PC-9 (cell line): Measurements from ENCODE around the gene FAM110A. TPM values are rescaled to one million over a fixed set of nuclear protein-coding genes. Genes with fewer than 3 reads are reported as not detected.

Source experiments
- BruUV-seq: library from RNA; stranded (reverse); fragments of 400-500 nt; replicated peaks from 2 replicates; lab custom pipeline; 2021; lab: Mats Ljungman, UMichigan
- CTCF ChIA-PET: fragments of 300-600 bp; sonication (Branson Sonifier 250); formaldehyde crosslinking; loops from one replicate; lab custom pipeline; 2022; ENCODE audit warnings: antibody characterized with exemption; lab: Charles Lee
- POLR2A ChIA-PET: fragments of 300-600 bp; sonication (Branson Sonifier 250); formaldehyde crosslinking; loops from one replicate; lab custom pipeline; 2022; ENCODE audit warnings: antibody characterized with exemption; ENCODE audit not compliant: unreplicated experiment; lab: Charles Lee
- DNase-seq, 2 experiments: peaks; one replicate each; pipeline versions ENCODE4 v3.0.0 to v3.0.0-alpha.2; 2015 to 2022; ENCODE audit warnings: mixed read lengths in 1 of 2
- H2AFZ ChIP-seq: fragments of 200-600 bp; sonication (generic); 2 replicates; pipeline ENCODE4 v1.8.1; 2017; ENCODE audit warnings: antibody characterized with exemption
- H3F3A ChIP-seq: fragments of 200-600 bp; sonication (generic); 2 replicates; pipeline ENCODE4 v1.8.1; 2017; ENCODE audit warnings: antibody characterized with exemption, mild to moderate bottlenecking, low read depth; ENCODE audit not compliant: insufficient read depth
- H3K27ac ChIP-seq: fragments of 200-600 bp; sonication (generic); 2 replicates; pipeline ENCODE4 v1.6.1; 2016; ENCODE audit warnings: mixed run types
- H3K27me3 ChIP-seq: fragments of 200-600 bp; sonication (generic); 2 replicates; pipeline ENCODE4 v1.6.1; 2016; ENCODE audit warnings: low read depth, mixed run types; ENCODE audit not compliant: insufficient read depth
- H3K36me3 ChIP-seq: fragments of 200-600 bp; sonication (generic); 2 replicates; pipeline ENCODE4 v1.6.1; 2016; ENCODE audit warnings: low read depth, mixed run types
- H3K4me1 ChIP-seq: fragments of 200-600 bp; sonication (generic); replicated peaks from 2 replicates; pipeline ENCODE4 v1.6.1; 2016; ENCODE audit warnings: mixed run types; ENCODE audit not compliant: insufficient read depth
- H3K4me2 ChIP-seq: fragments of 200-600 bp; sonication (generic); 2 replicates; pipeline ENCODE4 v1.6.1; 2017; ENCODE audit warnings: mixed run types
- H3K4me3 ChIP-seq: fragments of 200-600 bp; sonication (generic); 2 replicates; pipeline ENCODE4 v1.6.1; 2016; ENCODE audit warnings: mixed run types
- H3K79me2 ChIP-seq: fragments of 200-600 bp; sonication (generic); 2 replicates; pipeline ENCODE4 v1.6.1; 2017; ENCODE audit warnings: low read depth, mixed run types
- H3K9me2 ChIP-seq: fragments of 200-600 bp; sonication (generic); 2 replicates; pipeline ENCODE4 v1.8.1; 2017; ENCODE audit warnings: mild to moderate bottlenecking; ENCODE audit not compliant: insufficient read depth
- H3K9me3 ChIP-seq: fragments of 200-600 bp; sonication (generic); 2 replicates; pipeline ENCODE4 v1.8.1; 2016; ENCODE audit warnings: low read depth; ENCODE audit not compliant: insufficient read depth
- H4K20me1 ChIP-seq: fragments of 200-600 bp; sonication (generic); 2 replicates; pipeline ENCODE4 v1.8.1; 2017; ENCODE audit not compliant: insufficient read depth
- CTCF ChIP-seq: fragments of 200-600 bp; sonication (generic); conservative IDR thresholded peaks from 2 replicates; pipeline ENCODE4 v1.6.1; 2017; ENCODE audit warnings: mixed run types, antibody characterized with exemption, mild to moderate bottlenecking, moderate library complexity
- EZH2 ChIP-seq: fragments of 200-600 bp; sonication (generic); IDR thresholded peaks from 2 replicates; pipeline ENCODE4 v1.8.0; 2017; ENCODE audit warnings: antibody characterized with exemption, low read depth
- intact Hi-C: fragments of 100-400 bp; cut with micrococcal nuclease; formaldehyde crosslinking; loops from one replicate; pipeline ENCODE4 v1.10.0; 2022; ENCODE audit not compliant: unreplicated experiment
- total RNA-seq: library from RNA; stranded (reverse); gene quantifications from 2 replicates; pipeline ENCODE4 v1.2.3, GENCODE V29; 2021

Gene FAM110A
- total RNA-seq, 1 experiment from 2014 or later: 30.8 TPM

GRCh38 chr20:821046-821730 is 12.3 kb upstream of the FAM110A start:
- ChIA-PET POLR2A (no interaction called here), CTCF (no interaction called here)
- H3K27ac ChIP-seq: no peak overlapping the region
- intact Hi-C loops: no loop called here
- no peak overlapping the region for H2AFZ ChIP-seq
- H3K36me3 ChIP-seq: no peaks in the 10 kb centered on the region
- no peak overlapping the region for H3K4me3 ChIP-seq
- TF ChIP-seq EZH2: no peak
- no peak for TF ChIP-seq CTCF
- H4K20me1 ChIP-seq: no peaks in the 10 kb centered on the region
- no TSS peak for BruUV-seq
- no peaks in the 10 kb centered on the region for H3K4me1 ChIP-seq
- H3K9me3 ChIP-seq: no peaks in the 10 kb centered on the region
- H3K27me3 ChIP-seq: no peaks in the 10 kb centered on the region
- no peak overlapping the region for H3K4me2 ChIP-seq
- no peak for DNase-seq
- H3K79me2 ChIP-seq: no peaks in the 10 kb centered on the region
- H3K9me2 ChIP-seq: no peaks in the 10 kb centered on the region
- H3F3A ChIP-seq: peaks cover 18% of the 10 kb centered on the region

DNA sequence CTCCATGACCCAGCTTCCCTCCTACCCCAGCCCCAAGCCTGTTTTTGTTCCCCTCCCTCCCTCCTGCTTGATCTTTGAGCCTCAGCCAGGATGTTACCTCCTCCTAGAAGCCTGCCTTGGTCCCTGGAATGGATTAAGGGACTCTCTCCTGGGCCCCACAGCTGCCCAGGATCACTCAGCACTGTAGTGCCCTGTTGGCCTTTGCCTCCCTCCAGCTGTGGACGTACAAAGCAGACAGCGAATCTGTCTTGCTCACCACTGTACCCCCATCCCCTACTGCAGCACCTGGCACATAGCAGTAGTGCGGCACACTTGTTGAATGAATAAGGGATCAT is 11.8 kb upstream of the FAM110A start:
- no TSS peak for BruUV-seq
- Histone ChIP-seq H3K4me3 (no peak overlapping the region), H4K20me1 (no peaks in the 10 kb centered on the region), H3K9me2 (no peaks in the 10 kb centered on the region), H3K36me3 (no peaks in the 10 kb centered on the region), H3K27me3 (no peaks in the 10 kb centered on the region), H3F3A (peaks cover 18% of the 10 kb centered on the region), H2AFZ (no peak overlapping the region), H3K9me3 (no peaks in the 10 kb centered on the region), H3K79me2 (no peaks in the 10 kb centered on the region), H3K4me2 (no peak overlapping the region), H3K4me1 (no peaks in the 10 kb centered on the region), H3K27ac (no peak overlapping the region)
- no peak for DNase-seq
- intact Hi-C loops: no loop called here
- ChIA-PET CTCF (no interaction called here), POLR2A (no interaction called here)
- TF ChIP-seq CTCF (no peak), EZH2 (no peak)

DNA sequence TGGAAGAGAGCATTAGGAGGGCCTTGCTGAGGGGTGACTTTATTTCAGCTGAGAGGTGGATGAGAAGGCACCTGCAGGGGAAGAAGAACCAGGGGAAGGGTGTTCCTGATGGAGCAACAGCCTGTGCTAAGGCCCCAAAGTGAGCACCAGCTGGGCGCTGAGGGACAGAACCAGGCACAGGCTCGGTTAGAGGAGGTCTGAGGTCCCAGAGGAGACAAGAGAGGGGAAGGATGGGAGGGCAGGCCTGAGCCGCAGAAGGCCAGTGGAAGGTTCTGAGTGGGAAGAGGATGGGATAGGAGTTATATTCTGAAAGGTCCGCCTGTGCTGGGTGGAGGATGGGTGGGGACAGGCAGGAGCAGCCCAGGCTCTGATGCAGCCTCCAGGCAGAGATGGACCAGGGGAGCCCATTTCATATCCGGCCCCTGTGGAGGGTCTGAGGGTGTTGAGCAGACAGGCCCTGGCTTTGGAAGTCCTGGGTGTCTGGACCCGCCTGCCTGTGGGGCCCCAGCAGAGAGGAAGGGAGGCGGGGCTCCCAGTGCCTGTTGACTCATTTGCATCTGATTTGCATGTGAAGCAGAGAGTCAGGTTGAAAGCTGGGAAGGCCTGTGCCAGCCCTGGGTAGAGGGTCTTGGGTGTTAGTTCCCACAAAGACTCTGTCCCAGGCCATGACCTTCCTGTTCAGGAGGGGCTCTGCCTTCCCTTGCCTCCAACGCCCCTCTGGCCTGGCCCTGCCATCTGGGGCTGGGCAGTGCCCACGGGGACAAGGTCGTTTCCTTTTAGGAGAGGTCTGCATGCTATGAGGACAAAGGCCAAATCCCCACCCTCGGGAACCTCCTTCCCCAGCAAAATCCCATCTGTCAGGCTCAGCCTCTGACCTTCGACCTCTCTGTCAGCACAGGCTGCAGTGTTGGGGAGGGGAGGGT is 10.6 kb upstream of the FAM110A start:
- Histone ChIP-seq H3K36me3 (no peaks in the 10 kb centered on the region), H3K27me3 (no peaks in the 10 kb centered on the region), H3K4me2 (no peak overlapping the region), H4K20me1 (no peaks in the 10 kb centered on the region), H3K9me3 (no peaks in the 10 kb centered on the region), H3K4me1 (no peaks in the 10 kb centered on the region), H3K4me3 (no peak overlapping the region), H3K79me2 (no peaks in the 10 kb centered on the region), H3K9me2 (no peaks in the 10 kb centered on the region), H3F3A (peaks cover 14% of the 10 kb centered on the region), H2AFZ (no peak overlapping the region), H3K27ac (no peak overlapping the region)
- no peak for DNase-seq
- BruUV-seq: no TSS peak
- POLR2A ChIA-PET: no interaction called here
- CTCF ChIA-PET: interaction anchor here (0.7 kb wide), 1 partner anchor 134 kb away, joined by 4 read pairs; no protein-coding TSS in a partner anchor
- TF ChIP-seq CTCF (no peak), EZH2 (no peak)
- intact Hi-C loops: no loop called here
